GM13976 (cell line): ENCODE data around the gene POLR1G.

Source experiments
- DNase-seq: peaks from one replicate; pipeline ENCODE4 v3.0.0; 2012; ENCODE audit warnings: low spot score
- CTCF ChIP-seq: IDR thresholded peaks from 2 replicates; pipeline ENCODE4 v1.5.1; 2012; ENCODE audit warnings: borderline replicate concordance, mild to moderate bottlenecking; ENCODE audit not compliant: insufficient read depth; ENCODE audit errors: extremely low read depth, missing control alignments, control extremely low read depth
- in situ Hi-C: fragments of 300-500 bp; cut with MboI; formaldehyde crosslinking; loops from one replicate; pipeline ENCODE4 v1.12.0; 2022; ENCODE audit warnings: low sequenced_read_pairs, mixed read lengths, inconsistent platforms; ENCODE audit not compliant: unreplicated experiment

Gene POLR1G

DNA sequence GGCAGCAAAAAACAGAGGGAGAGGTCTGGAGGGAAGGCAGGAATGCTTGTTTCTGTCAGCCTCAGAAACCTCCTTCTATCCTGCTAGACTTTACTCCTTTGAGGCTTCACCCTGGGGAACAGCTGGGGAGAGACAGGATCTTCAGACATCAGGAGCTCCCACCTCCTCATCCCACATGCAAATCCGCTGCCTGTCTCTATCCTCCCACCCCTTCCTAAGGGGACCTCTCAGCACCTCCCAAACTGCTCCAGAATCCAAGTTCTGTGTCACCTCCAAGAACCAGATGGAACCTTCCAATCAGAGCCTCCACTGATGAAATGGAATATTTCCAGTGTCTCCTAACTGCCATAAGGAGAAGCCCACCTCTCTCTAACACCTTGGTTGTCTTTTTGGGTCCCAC is 26.3 kb upstream of the POLR1G start:
- no peak for DNase-seq
- no peak for TF ChIP-seq CTCF
- in situ Hi-C loops: no loop called here

GRCh38 chr19:45382426-45382825 is 24.0 kb upstream of the POLR1G start:
- TF ChIP-seq CTCF: no peak
- no peak for DNase-seq
- in situ Hi-C loops: no loop called here

DNA sequence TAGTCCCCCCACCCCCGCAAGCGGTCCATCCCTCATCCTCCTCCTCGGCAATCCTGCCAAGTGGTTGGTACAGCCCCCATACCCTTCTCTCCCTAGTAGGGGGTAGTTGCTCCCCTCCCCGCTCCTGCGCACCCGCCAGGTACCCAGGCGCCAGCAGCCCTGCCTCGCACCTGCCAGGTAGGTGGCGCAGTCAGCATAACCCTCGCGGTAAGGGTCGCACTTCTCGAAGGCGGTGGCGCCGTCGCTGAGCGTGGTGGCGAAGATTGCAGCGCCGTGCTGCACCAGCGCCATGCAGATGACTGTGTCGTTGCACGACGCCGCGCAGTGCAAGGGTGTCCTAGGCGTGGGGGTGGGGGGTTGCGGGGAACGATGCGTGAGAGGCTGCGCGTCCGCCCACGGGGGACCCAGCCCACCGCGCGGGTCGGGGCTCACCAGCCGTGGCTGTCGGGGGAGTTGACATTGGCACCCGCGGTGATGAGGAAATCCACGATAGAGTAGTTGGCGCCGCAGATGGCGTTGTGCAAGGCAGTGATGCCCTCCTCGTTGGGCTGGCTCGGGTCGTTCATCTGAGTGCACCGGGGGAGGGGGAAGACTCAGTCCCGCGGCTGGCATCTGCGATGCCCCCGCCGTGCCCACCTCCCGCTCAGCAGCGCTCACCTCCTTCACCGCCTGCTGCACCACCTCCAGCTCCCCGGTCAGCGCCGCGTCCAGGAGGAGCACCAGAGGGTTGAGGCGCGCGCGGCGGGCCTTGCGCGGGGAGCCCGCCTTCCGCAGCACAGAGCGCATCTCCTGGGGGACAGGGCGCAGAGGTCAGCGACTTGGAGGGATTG is 20.8 kb upstream of the POLR1G start:
- TF ChIP-seq CTCF: no peak
- in situ Hi-C loops: no loop called here
- DNase-seq: no peak

DNA sequence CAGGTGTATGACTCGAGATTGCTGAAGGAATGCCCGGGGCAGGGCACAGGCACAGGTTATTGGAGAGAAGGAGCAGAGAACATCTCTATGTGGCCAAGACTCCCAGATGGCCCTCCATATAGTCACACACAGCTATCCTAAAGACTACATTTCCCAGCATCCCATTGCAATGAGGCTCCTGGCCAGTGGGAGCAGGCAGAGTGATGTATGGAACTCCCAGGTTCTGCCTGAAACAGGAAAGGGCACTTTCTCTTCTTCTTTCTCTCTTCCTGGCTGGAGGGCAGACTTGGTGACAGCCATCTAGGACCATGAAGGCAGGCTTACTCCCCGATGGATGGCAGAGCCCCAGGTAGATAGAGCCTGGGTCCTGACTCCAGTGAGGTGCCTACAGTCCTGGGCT is 15.1 kb upstream of the POLR1G start:
- in situ Hi-C loops: no loop called here
- no peak for TF ChIP-seq CTCF
- DNase-seq: peak; percentile 31

- TF ChIP-seq CTCF: no peak
- in situ Hi-C loops: no loop called here
- DNase-seq: no peak
Observed at GRCh38 chr19:45391871-45392665, 14.4 kb upstream of the POLR1G start.

DNA sequence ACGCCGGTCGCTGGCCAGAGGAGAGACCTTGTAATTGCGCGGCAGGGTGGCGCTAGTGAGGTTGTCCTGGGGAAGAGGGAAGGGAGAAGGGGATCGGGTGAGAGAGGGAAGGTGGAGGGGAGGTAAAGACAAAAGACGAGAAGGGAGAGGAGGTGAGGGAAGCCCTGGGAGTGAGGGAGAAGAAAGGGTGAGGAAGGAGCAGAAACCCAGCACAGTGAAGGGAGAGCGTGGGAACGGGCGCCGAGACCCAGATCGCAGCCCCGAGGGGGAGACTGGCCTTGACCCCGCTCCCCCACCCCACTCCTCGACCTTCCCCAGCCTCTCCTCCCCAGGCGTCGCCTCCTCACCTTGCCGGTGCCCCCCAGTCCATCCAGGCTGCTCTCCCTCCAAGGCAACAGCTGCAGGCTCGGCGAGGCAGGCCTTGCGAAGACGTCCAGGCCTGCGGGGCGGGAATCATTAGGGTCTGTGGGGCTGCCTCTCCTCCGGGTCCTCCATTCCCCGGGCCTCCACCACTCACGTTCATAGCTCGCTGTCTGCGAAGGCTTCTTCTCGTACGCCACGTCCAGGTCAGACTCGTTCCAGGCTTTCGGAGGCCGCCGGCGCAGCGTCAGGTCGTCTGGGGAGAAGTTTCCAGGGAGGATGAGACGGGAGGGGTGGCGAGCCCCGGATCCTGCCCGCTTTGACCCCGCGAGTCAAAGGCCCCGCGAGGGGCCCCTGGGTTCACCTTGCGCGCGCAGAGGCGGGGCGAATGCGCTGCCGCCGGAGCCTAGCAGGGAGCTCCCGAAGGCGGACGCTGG is 10.4 kb upstream of the POLR1G start:
- TF ChIP-seq CTCF: no peak
- DNase-seq: peak; percentile 26
- in situ Hi-C loops: no loop called here
